ENCODE results near the gene RABGAP1L.

DNA sequence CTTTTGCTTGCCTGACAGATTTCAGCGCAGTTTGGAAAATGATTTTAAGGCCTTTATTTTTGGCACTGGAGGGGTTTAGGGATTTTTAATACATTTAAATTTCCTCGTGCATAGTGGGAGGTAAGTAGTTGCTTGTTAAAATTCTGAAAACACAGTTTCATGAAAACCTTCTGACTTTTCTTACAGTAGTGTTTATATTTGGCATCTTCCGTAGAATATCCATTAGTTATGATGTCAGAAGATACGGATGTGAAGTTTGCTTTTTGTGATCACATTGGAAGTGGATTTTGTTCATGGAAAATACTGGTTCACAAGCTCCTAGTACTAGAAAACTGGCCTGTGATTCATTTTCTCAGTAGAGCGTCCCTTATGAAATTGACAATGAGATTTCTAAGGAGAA, 1.3 kb downstream of the RABGAP1L start:
- TF ChIP-seq POLR2A (IDR thresholded peaks at IDR 0.05), result no peak
- TF ChIP-seq, protein P1, sequence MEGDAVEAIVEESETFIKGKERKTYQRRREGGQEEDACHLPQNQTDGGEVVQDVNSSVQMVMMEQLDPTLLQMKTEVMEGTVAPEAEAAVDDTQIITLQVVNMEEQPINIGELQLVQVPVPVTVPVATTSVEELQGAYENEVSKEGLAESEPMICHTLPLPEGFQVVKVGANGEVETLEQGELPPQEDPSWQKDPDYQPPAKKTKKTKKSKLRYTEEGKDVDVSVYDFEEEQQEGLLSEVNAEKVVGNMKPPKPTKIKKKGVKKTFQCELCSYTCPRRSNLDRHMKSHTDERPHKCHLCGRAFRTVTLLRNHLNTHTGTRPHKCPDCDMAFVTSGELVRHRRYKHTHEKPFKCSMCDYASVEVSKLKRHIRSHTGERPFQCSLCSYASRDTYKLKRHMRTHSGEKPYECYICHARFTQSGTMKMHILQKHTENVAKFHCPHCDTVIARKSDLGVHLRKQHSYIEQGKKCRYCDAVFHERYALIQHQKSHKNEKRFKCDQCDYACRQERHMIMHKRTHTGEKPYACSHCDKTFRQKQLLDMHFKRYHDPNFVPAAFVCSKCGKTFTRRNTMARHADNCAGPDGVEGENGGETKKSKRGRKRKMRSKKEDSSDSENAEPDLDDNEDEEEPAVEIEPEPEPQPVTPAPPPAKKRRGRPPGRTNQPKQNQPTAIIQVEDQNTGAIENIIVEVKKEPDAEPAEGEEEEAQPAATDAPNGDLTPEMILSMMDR (IDR thresholded peaks at IDR 0.05), result no peak
